HUES48 (cell line): ENCODE results near the gene ZAR1L.

ENCODE experiments used
- H3K27ac ChIP-seq: one replicate; pipeline ENCODE4 v1.7.0; 2013; ENCODE audit warnings: low read depth, low read length, inconsistent platforms
- H3K27me3 ChIP-seq: 2 replicates; pipeline ENCODE4 v1.6.1; 2013; ENCODE audit warnings: mild to moderate bottlenecking, low read length; ENCODE audit not compliant: control insufficient read depth, insufficient read depth
- H3K36me3 ChIP-seq: 2 replicates; pipeline ENCODE4 v1.6.1; 2013; ENCODE audit warnings: low read length; ENCODE audit not compliant: control insufficient read depth, insufficient read depth
- H3K4me1 ChIP-seq: 2 replicates; pipeline ENCODE4 v1.6.1; 2013; ENCODE audit warnings: mild to moderate bottlenecking, low read length; ENCODE audit not compliant: control insufficient read depth, insufficient read depth
- H3K4me3 ChIP-seq: 2 replicates; pipeline ENCODE4 v1.5.1; 2013; ENCODE audit warnings: mild to moderate bottlenecking, low read depth, low read length
- H3K9ac ChIP-seq: 2 replicates; pipeline ENCODE4 v1.6.1; 2013; ENCODE audit warnings: mild to moderate bottlenecking, low read depth, low read length, moderate library complexity
- H3K9me3 ChIP-seq: 2 replicates; pipeline ENCODE4 v1.6.1; 2013; ENCODE audit warnings: low read length; ENCODE audit not compliant: control insufficient read depth, insufficient read depth

Gene ZAR1L

DNA sequence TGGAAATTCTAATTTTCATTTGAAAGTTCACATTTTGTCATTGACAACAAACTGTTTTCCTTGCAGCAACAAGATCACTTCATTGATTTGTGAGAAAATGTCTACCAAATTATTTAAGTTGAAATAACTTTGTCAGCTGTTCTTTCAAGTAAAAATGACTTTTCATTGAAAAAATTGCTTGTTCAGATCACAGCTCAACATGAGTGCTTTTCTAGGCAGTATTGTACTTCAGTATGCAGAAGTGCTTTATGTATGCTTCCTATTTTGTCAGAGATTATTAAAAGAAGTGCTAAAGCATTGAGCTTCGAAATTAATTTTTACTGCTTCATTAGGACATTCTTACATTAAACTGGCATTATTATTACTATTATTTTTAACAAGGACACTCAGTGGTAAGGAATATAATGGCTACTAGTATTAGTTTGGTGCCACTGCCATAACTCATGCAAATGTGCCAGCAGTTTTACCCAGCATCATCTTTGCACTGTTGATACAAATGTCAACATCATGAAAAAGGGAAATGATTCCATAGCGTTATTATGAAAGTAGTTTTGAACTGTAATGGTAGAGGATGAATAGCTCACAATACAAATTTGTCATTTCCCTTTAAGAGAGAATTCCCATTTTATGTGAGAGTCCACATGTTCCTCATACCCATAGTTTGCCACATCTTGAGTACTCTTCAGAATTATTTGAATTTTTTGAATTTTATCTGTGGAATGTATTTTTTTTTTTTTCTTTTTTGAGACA lies 2.7 kb upstream of the ZAR1L start:
- Histone ChIP-seq H3K9ac (no peak overlapping the region), H3K4me1 (peaks cover 8% of the 10 kb centered on the region), H3K4me3 (no peak overlapping the region), H3K36me3 (peaks cover 45% of the 10 kb centered on the region), H3K27me3 (no peaks in the 10 kb centered on the region), H3K9me3 (no peaks in the 10 kb centered on the region), H3K27ac (no peak overlapping the region)

DNA sequence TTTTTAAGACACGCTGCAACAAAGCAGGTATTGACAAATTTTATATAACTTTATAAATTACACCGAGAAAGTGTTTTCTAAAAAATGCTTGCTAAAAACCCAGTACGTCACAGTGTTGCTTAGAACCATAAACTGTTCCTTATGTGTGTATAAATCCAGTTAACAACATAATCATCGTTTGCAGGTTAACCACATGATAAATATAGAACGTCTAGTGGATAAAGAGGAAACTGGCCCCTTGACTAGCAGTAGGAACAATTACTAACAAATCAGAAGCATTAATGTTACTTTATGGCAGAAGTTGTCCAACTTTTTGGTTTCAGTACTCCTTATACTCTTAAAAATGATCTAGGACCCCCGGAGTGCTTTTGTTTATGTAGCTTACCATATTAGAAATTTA lies 1.3 kb upstream of the ZAR1L start:
- Histone ChIP-seq H3K27ac (no peak overlapping the region), H3K9ac (peak overlapping the region; percentile 97), H3K4me1 (peaks cover 8% of the 10 kb centered on the region), H3K9me3 (no peaks in the 10 kb centered on the region), H3K4me3 (peak overlapping the region; percentile 91), H3K27me3 (no peaks in the 10 kb centered on the region), H3K36me3 (peaks cover 31% of the 10 kb centered on the region)

DNA sequence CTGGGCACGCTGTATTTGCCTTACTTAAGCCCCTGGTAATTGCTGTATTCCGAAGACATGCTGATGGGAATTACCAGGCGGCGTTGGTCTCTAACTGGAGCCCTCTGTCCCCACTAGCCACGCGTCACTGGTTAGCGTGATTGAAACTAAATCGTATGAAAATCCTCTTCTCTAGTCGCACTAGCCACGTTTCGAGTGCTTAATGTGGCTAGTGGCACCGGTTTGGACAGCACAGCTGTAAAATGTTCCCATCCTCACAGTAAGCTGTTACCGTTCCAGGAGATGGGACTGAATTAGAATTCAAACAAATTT lies 821 bp upstream of the ZAR1L start:
- peak overlapping the region; percentile 97 for H3K9ac ChIP-seq
- peak overlapping the region; percentile 95 for H3K27ac ChIP-seq
- H3K27me3 ChIP-seq: no peaks in the 10 kb centered on the region
- H3K4me3 ChIP-seq: peak overlapping the region; percentile 91
- H3K9me3 ChIP-seq: no peaks in the 10 kb centered on the region
- H3K36me3 ChIP-seq: peaks cover 27% of the 10 kb centered on the region
- peaks cover 8% of the 10 kb centered on the region for H3K4me1 ChIP-seq

DNA sequence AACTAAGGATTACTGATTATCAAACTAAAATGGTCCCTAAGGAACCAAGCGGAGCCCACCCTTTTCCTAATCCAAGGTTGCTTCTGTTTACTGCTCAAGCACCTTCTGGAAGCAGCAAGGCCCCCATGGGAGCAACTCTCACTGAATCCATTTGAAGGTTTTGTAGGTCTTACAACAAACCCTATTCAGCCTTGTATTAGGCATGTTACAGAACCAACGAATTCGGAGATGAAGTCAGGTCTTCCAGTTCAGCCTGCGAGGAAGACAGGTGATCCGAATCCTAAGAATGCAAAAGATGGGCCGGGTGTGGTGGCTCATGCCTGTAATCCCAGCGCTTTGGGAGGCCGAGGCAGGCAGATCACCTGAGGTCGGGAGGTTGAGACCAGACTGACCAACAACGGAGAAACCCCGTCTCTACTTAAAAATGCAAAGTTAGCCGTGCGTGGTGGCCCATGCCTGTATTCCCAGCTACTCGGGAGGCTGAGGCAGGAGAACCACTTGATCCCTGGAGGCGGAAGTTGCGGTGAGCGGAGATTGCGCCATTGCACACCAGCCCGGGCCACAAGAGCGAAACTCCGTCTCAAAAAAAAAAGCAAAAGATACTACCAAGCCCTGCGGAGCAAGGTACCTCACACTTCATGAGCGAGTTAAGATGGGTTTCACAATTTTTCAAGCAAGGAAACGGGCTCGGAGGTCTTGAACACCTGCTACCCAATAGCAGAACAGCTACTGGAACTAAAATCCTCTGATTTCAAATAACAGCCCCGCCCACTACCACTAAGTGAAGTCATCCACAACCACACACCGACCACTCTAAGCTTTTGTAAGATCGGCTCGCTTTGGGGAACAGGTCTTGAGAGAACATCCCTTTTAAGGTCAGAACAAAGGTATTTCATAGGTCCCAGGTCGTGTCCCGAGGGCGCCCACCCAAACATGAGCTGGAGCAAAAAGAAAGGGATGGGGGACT lies 609 bp downstream of the ZAR1L start:
- H3K4me3 ChIP-seq: peak overlapping the region; percentile 91
- H3K27me3 ChIP-seq: no peaks in the 10 kb centered on the region
- H3K27ac ChIP-seq: peak overlapping the region; percentile 95
- H3K36me3 ChIP-seq: peaks cover 12% of the 10 kb centered on the region
- no peaks in the 10 kb centered on the region for H3K9me3 ChIP-seq
- H3K9ac ChIP-seq: peak overlapping the region; percentile 97
- H3K4me1 ChIP-seq: peaks cover 8% of the 10 kb centered on the region

DNA sequence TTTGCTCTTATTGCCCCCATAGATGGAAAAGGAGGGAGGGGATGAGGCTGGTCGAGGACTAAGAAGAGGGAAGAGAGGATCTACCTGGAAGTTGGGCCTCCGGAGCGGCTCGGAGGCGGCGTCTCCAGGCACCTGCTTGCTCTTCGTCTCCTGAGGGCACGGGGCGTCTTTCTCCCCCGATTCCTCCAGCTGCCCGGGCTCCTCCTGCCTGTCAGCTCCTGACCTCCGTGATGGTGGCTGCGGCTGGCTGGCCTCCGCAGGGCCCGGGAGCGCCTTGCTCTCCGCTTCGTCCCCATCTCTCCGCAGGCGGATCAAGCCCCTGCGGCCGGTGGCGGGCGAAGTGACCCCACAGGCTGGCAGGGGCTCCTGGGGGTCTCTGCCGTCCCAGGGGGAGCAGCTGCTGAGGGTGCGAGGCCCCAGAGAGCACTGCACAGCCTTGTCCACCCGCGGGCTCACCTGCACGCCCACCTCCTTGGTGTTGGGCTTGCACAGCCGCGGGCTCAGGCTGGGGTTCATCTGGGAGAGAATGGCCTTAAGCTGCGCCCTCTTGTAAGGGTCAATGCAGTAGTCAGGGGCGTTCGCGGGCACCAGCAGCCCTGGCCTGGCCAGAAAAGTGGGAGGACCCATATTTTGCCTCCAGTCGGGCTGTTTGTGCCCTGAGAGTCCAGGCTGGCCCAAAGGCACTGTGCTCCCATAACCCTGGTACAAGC lies 3.8 kb downstream of the ZAR1L start:
- Histone ChIP-seq H3K27ac (no peak overlapping the region), H3K36me3 (no peaks in the 10 kb centered on the region), H3K9me3 (no peaks in the 10 kb centered on the region), H3K4me3 (no peak overlapping the region), H3K27me3 (no peaks in the 10 kb centered on the region), H3K4me1 (peaks cover 4% of the 10 kb centered on the region), H3K9ac (no peak overlapping the region)

DNA sequence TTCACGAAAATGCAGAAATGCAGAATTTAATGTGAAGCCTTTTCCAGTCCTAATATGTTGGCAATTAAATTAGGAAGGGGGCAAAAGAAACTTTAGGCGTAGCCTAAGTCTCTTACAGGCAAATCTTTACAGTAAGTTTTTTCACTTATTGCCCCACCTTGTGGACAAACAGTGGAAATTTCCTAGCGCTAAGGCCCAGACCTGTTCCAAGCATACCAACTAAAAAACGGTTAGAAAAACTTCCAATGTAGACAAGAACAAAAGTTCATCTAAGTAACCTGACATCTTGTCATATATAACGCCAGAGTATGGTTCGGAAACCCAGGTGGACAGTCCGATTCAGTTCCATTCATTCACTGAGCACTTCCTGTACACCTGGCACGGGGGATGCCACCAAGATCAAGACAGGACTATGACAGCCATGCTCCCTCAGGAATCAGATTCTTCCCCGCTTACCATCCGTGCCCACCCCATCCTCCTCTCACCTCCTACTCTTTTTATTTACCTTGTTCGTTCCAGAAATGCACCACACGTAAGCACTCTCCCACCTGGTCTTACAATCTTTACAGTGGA lies 4.9 kb downstream of the ZAR1L start:
- no peaks in the 10 kb centered on the region for H3K4me1 ChIP-seq
- H3K9me3 ChIP-seq: no peaks in the 10 kb centered on the region
- no peak overlapping the region for H3K9ac ChIP-seq
- no peak overlapping the region for H3K27ac ChIP-seq
- no peaks in the 10 kb centered on the region for H3K27me3 ChIP-seq
- H3K36me3 ChIP-seq: no peaks in the 10 kb centered on the region
- H3K4me3 ChIP-seq: no peak overlapping the region

DNA sequence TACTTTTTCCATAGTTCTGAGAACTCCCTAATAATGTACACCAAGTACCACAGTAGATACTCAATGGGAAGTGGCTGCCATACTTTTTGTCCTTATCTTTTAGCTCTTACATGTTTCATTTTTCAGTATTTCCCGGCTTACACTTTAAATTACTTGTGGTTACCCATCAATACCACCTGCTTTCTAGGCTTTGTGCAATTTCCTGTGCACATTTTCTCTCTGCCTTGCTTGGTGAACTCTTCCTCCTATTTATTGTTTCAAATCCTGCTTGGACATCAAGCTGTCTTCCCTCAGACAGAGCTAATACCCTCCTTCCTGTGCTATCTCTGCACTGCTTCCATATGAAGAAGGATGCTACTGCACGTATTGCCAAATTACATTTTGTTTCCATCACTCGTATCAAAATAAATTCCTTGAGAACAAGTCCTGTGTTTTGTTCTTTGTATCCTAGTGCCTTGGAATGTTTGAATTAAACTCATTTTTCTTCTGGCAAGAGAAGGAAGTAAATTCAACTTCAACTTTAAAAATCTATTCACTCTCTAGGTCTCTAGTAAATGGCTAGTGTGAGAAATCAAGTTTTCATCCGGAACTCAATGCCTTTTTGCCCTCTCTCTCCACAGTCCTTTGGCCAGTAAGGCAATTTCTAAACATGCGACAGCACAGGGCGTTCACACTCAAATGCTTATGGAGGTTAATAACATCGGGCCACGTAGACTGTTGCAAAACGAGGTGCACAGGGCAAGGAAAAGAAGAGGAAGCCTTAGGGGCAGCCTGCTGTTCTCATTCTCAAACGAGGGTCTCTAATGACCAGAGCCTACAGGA lies 5.6 kb downstream of the ZAR1L start:
- H3K4me1 ChIP-seq: no peaks in the 10 kb centered on the region
- H3K9ac ChIP-seq: no peak overlapping the region
- H3K36me3 ChIP-seq: no peaks in the 10 kb centered on the region
- no peak overlapping the region for H3K4me3 ChIP-seq
- H3K9me3 ChIP-seq: no peaks in the 10 kb centered on the region
- no peak overlapping the region for H3K27ac ChIP-seq
- H3K27me3 ChIP-seq: no peaks in the 10 kb centered on the region

DNA sequence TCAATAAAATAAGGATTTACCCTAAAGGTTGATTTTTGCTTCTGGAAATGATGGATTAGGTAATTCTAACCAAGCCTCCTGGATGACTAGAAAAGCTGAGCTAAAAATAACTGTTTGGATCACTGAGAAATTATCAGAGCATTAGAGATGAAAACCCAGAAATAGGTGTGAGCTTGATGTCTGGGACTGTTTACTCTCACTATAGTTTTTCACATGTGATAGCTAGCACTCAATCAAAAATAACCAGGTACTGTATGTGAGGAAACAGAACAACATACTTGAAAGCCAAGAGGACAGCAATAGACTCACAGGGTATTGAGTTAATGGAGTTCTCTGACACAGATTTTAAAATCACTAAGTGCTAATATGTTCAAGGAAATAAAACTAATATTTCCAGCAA lies 9.5 kb downstream of the ZAR1L start:
- H3K9me3 ChIP-seq: no peaks in the 10 kb centered on the region
- H3K9ac ChIP-seq: no peak overlapping the region
- H3K27ac ChIP-seq: no peak overlapping the region
- H3K4me3 ChIP-seq: no peak overlapping the region
- no peaks in the 10 kb centered on the region for H3K4me1 ChIP-seq
- no peaks in the 10 kb centered on the region for H3K27me3 ChIP-seq
- H3K36me3 ChIP-seq: no peaks in the 10 kb centered on the region

DNA sequence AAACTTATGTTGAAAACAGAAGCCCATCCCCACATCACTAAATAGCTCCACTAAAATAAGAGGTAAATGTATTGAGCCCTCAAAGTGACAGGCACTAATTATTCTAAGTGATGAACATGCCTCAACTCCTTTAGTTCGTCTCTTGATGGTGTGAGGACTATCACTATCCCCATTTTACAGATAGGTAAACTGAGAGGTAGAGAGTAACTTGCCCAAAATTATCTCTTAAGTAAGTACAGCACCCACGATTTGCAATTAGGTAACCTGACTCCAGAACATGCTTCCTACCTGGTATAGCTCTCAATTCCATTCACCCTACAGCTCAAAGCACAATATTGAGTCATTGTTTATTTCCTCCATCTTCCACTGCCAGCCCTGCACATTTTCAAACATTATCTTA lies 12.7 kb downstream of the ZAR1L start:
- H3K9ac ChIP-seq: no peak overlapping the region
- no peaks in the 10 kb centered on the region for H3K27me3 ChIP-seq
- H3K36me3 ChIP-seq: no peaks in the 10 kb centered on the region
- no peak overlapping the region for H3K4me3 ChIP-seq
- H3K27ac ChIP-seq: no peak overlapping the region
- H3K4me1 ChIP-seq: no peaks in the 10 kb centered on the region
- H3K9me3 ChIP-seq: no peaks in the 10 kb centered on the region

DNA sequence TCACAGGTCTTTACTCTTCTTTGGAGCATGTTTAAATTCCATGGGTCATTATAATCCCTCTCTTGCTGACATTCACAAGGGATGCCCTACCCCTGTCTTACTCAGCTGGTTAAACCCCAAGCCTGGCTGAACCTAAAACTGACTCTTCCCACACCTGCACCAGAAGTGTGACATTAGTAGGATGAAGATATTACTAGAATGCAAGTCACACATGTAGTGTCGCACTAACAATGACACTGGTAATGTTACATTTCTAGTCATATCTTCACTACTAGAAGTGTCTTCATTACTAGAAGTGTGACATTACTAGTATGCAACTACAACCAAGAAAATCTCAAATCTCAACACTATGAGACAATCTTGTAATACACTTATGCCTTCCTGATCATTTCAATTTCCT lies 14.2 kb downstream of the ZAR1L start:
- H3K4me3 ChIP-seq: no peak overlapping the region
- H3K9ac ChIP-seq: no peak overlapping the region
- no peaks in the 10 kb centered on the region for H3K27me3 ChIP-seq
- no peaks in the 10 kb centered on the region for H3K4me1 ChIP-seq
- H3K27ac ChIP-seq: no peak overlapping the region
- no peaks in the 10 kb centered on the region for H3K36me3 ChIP-seq
- no peaks in the 10 kb centered on the region for H3K9me3 ChIP-seq
